NCI-H1105 (cell line): ENCODE data around the gene MBNL2.

Experiments
- DNase-seq: peaks from one replicate; lab custom pipeline; 2025; lab: John Stamatoyannopoulos, UW

The MBNL2 gene

GRCh38 chr13:97253581-97254293 lies 31.6 kb downstream of the MBNL2 start:
- no peak for DNase-seq

DNA sequence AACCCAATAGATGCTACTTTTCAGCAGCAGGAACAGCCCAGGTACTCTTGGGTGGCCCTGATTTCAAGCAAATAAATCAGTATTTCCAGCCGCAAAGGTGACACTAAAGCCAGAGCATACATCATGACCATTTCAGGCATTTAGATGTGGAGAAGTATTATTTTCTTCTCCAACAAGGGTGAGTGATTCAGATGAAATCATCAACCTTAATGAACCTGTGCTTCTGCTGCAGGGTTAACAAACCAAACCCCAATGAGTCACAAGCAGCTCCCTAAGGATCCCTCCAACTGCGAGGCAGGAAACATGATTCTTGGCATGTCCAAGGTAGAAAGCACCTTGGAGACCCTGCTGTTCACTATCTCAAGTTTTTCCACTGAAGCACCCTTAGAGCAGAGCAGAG lies 32.7 kb downstream of the MBNL2 start:
- no peak for DNase-seq

DNA sequence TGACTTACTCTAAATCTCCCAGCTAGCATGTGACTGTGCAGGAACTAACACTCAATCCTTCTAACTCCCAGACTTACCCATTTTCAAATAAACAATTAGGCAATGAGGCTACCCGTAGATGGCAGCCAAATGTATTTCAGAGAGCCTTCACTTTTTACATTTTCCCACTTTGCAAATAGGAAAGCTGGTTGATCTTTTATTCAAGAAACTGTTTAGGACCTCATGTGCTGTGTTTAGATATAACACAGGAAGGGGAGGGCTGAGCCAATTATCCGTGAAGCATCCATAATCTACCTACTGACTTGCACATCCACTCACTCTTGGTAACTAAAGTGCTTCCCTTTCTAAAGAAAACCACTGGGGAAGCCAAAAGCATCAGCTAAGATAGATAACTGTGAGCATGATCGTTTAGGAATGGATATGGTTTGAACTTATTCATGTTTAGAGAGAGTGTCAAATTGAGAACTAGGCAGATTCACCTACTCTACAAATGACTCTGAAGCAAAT lies 33.4 kb downstream of the MBNL2 start:
- DNase-seq = no peak

GRCh38 chr13:97256343-97256783 lies 34.2 kb downstream of the MBNL2 start:
- no peak for DNase-seq

- DNase-seq = no peak
Measured at GRCh38 chr13:97257228-97257755, 35.2 kb downstream of the MBNL2 start.

GRCh38 chr13:97257800-97258799 lies 36.0 kb downstream of the MBNL2 start:
- no peak for DNase-seq

GRCh38 chr13:97258801-97259200 lies 36.7 kb downstream of the MBNL2 start:
- no peak for DNase-seq

DNA sequence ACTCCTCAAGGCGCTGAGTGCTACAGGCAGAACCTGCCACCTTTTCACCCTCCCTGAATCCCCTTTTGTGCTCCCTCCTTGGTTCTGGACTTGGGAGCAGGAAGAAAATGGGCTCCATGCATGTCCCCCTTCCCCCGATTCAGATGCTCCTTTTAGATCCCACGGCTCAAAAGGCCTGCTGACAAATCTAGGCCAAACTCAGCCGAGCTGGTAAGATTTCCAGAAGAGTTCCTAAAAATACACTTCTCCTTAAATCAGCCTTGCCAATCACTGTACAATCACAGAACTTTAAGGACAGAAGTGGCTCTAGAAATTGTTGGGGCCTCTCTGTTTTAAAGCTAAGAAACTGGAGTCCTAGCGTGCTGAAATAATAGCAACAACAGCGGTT lies 37.3 kb downstream of the MBNL2 start:
- DNase-seq = no peak

- no peak for DNase-seq
Measured at GRCh38 chr13:97259798-97260714, 37.9 kb downstream of the MBNL2 start.

- no peak for DNase-seq
Measured at GRCh38 chr13:97261254-97262005, 39.3 kb downstream of the MBNL2 start.

GRCh38 chr13:97262058-97262457 lies 39.9 kb downstream of the MBNL2 start:
- no peak for DNase-seq

GRCh38 chr13:97263160-97263559 lies 41.0 kb downstream of the MBNL2 start:
- DNase-seq = no peak

- DNase-seq = no peak
Measured at GRCh38 chr13:97264663-97265062, 42.5 kb downstream of the MBNL2 start.

DNA sequence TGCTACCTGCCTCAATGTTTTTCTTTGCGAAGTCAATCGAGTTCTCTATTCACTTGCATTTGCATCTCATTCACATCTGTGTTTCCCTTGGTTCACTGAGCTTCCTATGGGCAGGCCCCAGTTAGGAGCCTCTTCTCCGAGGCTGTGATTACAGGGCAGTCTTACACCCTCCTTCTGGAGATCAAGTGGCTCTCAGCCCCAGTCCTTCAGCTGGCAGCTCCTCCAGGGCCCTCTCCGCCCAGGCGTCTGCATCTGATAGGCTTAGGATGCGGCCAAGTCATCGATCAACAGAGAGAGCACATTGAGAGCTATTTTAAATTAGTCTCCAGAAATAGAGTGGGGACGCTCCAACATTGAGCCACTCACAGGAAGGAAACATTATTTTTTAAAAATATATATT lies 44.2 kb downstream of the MBNL2 start:
- DNase-seq = no peak

DNA sequence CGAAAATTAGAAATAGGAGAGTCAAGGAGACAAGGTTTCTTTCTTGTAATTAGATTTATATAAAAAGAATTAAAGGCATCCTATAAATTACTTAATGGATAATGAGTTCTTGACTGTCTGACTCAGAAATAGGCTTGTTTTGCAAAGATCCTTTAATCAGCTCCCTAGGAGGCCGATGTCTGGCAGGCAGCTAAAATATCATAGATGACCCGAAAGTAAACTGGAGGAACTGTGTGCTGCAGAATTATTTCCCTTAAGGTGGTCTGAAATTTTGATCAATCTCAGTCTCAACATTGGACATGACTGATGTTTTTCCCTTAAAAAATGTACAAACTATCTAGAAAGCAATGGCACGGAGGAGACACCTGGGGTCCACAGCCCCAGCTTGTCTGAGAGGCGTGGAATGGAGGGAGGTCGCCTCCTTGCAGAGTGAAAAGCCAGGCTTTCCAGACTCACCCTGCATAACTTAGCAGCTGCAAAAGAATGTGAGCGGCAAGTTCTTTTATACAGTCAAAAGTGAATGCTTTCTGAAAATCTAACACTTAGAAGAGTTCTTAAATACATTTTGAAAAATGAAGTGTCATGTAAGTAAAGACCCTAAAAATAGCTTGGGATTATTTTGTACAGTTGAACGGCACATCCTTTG lies 44.8 kb downstream of the MBNL2 start:
- no peak for DNase-seq

- DNase-seq = no peak
Measured at GRCh38 chr13:97267418-97268059, 45.4 kb downstream of the MBNL2 start.

- no peak for DNase-seq
Measured at GRCh38 chr13:97268772-97269171, 46.6 kb downstream of the MBNL2 start.

DNA sequence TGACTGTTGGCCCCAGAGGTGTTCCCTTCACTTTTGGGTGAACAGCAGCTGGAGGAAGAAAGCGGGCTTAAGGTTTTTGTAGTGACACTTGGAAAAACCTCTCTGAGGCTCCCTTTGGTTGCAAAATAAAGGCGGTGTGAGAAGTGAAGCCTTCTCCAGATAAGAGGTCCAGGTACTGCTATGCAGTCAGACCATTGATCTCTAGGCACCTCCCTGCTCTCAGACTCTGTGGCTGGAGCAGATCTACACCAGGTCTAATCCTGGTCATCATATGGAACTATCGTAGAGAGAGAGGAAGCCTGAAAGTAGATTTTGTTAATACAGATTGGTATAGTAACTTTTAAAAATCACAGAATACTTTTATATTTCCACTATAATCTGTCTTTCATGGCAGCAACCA lies 47.5 kb downstream of the MBNL2 start:
- DNase-seq = no peak

DNA sequence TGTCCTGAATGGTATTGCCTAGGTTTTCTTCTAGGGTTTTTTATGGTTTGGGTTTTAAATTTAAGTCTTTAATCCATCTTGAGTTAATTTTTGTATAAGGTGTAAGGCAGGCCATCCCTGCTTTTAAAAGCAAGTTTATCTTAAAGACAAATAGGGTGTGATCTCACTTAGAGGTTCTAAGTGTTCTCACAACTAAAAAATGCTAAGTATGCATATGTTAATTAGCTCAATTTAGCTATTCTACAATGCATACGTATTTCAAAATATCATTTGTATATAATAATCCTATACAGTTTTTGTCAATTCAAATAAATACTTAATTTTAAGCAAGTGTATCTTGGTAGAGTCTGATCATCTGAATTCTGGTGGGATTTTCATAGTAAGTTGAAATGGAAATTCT lies 50.4 kb downstream of the MBNL2 start:
- DNase-seq = no peak

DNA sequence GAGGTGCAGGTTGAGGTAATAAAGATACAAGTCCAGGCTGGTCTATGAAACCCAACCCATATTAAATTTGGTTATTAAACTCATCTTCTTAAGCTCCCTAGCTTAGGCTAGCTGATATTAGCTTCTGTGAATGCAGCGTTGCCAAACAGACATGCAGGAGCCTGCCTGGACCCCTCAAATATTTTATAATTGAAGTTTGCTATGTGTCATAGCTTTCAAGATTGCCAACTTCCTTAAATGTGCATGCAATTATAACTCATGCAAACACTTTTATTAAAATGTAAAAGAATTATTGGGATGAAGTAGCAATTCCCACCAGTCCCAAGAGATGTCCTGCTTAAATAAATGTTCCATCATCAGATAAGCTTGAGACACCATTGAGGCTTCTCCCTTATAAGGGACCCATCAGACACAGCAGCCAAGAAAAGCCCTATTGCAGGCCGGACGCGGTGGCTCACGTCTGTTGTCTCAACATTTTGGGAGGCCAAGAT lies 51.3 kb downstream of the MBNL2 start:
- DNase-seq = peak; percentile 23
